Trophoblast cell (in vitro differentiated cells and primary cell): ENCODE measurements around the gene RNLS.

ENCODE experiments used
- DNase-seq, 2 donors: peaks; one replicate each; pipeline ENCODE4 v3.0.0-alpha.2; 2016
- H2AFZ ChIP-seq: 2 replicates; pipeline ENCODE4 v1.6.1; 2013; ENCODE audit warnings: low read length, moderate library complexity, mild to moderate bottlenecking; ENCODE audit not compliant: insufficient read depth, poor library complexity
- H2AK5ac ChIP-seq: 2 replicates; pipeline ENCODE4 v1.6.1; 2013; ENCODE audit warnings: mild to moderate bottlenecking, low read length
- H2BK120ac ChIP-seq: 2 replicates; pipeline ENCODE4 v1.6.1; 2013; ENCODE audit warnings: low read length, mild to moderate bottlenecking, moderate library complexity; ENCODE audit not compliant: insufficient read depth, poor library complexity
- H2BK12ac ChIP-seq: 2 replicates; pipeline ENCODE4 v1.6.1; 2013; ENCODE audit warnings: mild to moderate bottlenecking, low read length, moderate library complexity
- H2BK5ac ChIP-seq: 2 replicates; pipeline ENCODE4 v1.6.1; 2013; ENCODE audit warnings: low read length, low read depth, moderate library complexity, mild to moderate bottlenecking; ENCODE audit not compliant: poor library complexity
- H3K14ac ChIP-seq: 2 replicates; pipeline ENCODE4 v1.6.1; 2013; ENCODE audit warnings: mild to moderate bottlenecking, low read length
- H3K18ac ChIP-seq: 2 replicates; pipeline ENCODE4 v1.6.1; 2013; ENCODE audit warnings: mild to moderate bottlenecking, low read length
- H3K23ac ChIP-seq: 2 replicates; pipeline ENCODE4 v1.6.1; 2013; ENCODE audit warnings: low read length
- H3K27ac ChIP-seq: 2 replicates; pipeline ENCODE4 v1.5.1; 2013; ENCODE audit warnings: low read depth, mild to moderate bottlenecking, inconsistent platforms, low read length, moderate library complexity
- H3K27me3 ChIP-seq: 2 replicates; pipeline ENCODE4 v1.6.1; 2013; ENCODE audit warnings: inconsistent platforms, mild to moderate bottlenecking, low read length, moderate library complexity; ENCODE audit not compliant: insufficient read depth
- H3K36me3 ChIP-seq, 2 experiments: 1 replicate in 1 of 2; 2 replicates in 1 of 2; pipeline ENCODE4 v1.6.1; 2013; ENCODE audit warnings: low read length in 2 of 2, mild to moderate bottlenecking in 2 of 2, moderate library complexity in 1 of 2; ENCODE audit not compliant: insufficient read depth in 2 of 2, control insufficient read depth in 1 of 2
- H3K4ac ChIP-seq: 2 replicates; pipeline ENCODE4 v1.6.1; 2013; ENCODE audit warnings: low read depth, mild to moderate bottlenecking, low read length, moderate library complexity
- H3K4me1 ChIP-seq, 2 experiments: 1 replicate in 1 of 2; 2 replicates in 1 of 2; pipeline ENCODE4 v1.6.1; 2013; ENCODE audit warnings: low read length in 2 of 2, mild to moderate bottlenecking in 2 of 2, moderate library complexity in 1 of 2; ENCODE audit not compliant: insufficient read depth in 2 of 2, control insufficient read depth in 1 of 2
- H3K4me2 ChIP-seq: 2 replicates; pipeline ENCODE4 v1.6.1; 2013; ENCODE audit warnings: inconsistent platforms, mild to moderate bottlenecking, low read length, moderate library complexity
- H3K4me3 ChIP-seq: 2 replicates; pipeline ENCODE4 v1.5.1; 2013; ENCODE audit warnings: mild to moderate bottlenecking, low read depth, low read length, inconsistent platforms
- H3K79me1 ChIP-seq: one replicate; pipeline ENCODE4 v1.6.1; 2013; ENCODE audit warnings: low read length
- H3K79me2 ChIP-seq: 2 replicates; pipeline ENCODE4 v1.6.1; 2013; ENCODE audit warnings: low read length, mild to moderate bottlenecking; ENCODE audit not compliant: control insufficient read depth, insufficient read depth, poor library complexity
- H3K9ac ChIP-seq: 2 replicates; pipeline ENCODE4 v1.6.1; 2013; ENCODE audit warnings: mild to moderate bottlenecking, low read length
- H3K9me3 ChIP-seq: 2 replicates; pipeline ENCODE4 v1.6.1; 2013; ENCODE audit warnings: low read depth, mild to moderate bottlenecking, control low read depth, inconsistent platforms, low read length; ENCODE audit not compliant: insufficient read depth
- H4K12ac ChIP-seq: 2 replicates; pipeline ENCODE4 v1.6.1; 2013; ENCODE audit warnings: low read depth, mild to moderate bottlenecking, low read length, moderate library complexity
- H4K8ac ChIP-seq: 2 replicates; pipeline ENCODE4 v1.6.1; 2013; ENCODE audit warnings: low read depth, mild to moderate bottlenecking, low read length, moderate library complexity
- H4K91ac ChIP-seq: one replicate; pipeline ENCODE4 v1.6.1; 2013; ENCODE audit warnings: low read depth, mild to moderate bottlenecking, low read length, moderate library complexity
- WGBS: extraction: QIAGEN DNeasy Blood & Tissue Kit; methylation state at CpG from one replicate; pipeline ENCODE4 v1.1.7; 2013; ENCODE audit warnings: missing lambda C conversion rate; ENCODE audit not compliant: insufficient read length, insufficient coverage; ENCODE audit errors: extremely low coverage; 5-methylcytosine and 5-hydroxymethylcytosine counted together

RNLS gene

GRCh38 chr10:88318803-88319202, 264.3 kb downstream of the RNLS start:
- H3K79me1 ChIP-seq = no peaks in the 10 kb centered on the region
- H3K36me3 ChIP-seq = no peaks in the 10 kb centered on the region
- WGBS = no CpG with 5 or more reads among the region's 2 CpGs
- H2AK5ac ChIP-seq = no peak overlapping the region
- no peak overlapping the region for H4K12ac ChIP-seq
- no peak overlapping the region for H2BK5ac ChIP-seq
- no peak overlapping the region for H3K27ac ChIP-seq
- DNase-seq = no peak
- H3K23ac ChIP-seq = no peak overlapping the region
- H3K4me1 ChIP-seq = peaks cover 0 to 3% of the 10 kb centered on the region in 2 experiments
- H3K18ac ChIP-seq = no peak overlapping the region
- H3K27me3 ChIP-seq = no peaks in the 10 kb centered on the region
- H2AFZ ChIP-seq = no peak overlapping the region
- no peak overlapping the region for H4K91ac ChIP-seq
- no peak overlapping the region for H2BK12ac ChIP-seq
- H3K14ac ChIP-seq = no peak overlapping the region
- no peak overlapping the region for H3K4me2 ChIP-seq
- H3K79me2 ChIP-seq = no peaks in the 10 kb centered on the region
- no peak overlapping the region for H3K4ac ChIP-seq
- no peak overlapping the region for H3K9ac ChIP-seq
- H3K9me3 ChIP-seq = peaks cover 4% of the 10 kb centered on the region
- H2BK120ac ChIP-seq = no peak overlapping the region
- no peak overlapping the region for H4K8ac ChIP-seq
- H3K4me3 ChIP-seq = no peak overlapping the region

- Histone ChIP-seq H2BK12ac (no peak overlapping the region), H3K4me3 (no peak overlapping the region), H2BK120ac (no peak overlapping the region), H4K8ac (no peak overlapping the region), H4K12ac (no peak overlapping the region), H3K36me3 (no peaks in the 10 kb centered on the region), H3K79me2 (no peaks in the 10 kb centered on the region), H4K91ac (no peak overlapping the region), H3K23ac (no peak overlapping the region), H3K79me1 (no peaks in the 10 kb centered on the region), H3K18ac (no peak overlapping the region), H3K9me3 (peaks cover 4% of the 10 kb centered on the region), H3K9ac (no peak overlapping the region), H3K4me1 (peaks cover 0 to 3% of the 10 kb centered on the region in 2 experiments), H2AFZ (no peak overlapping the region), H3K27ac (no peak overlapping the region), H2AK5ac (no peak overlapping the region), H3K27me3 (no peaks in the 10 kb centered on the region), H3K4ac (no peak overlapping the region), H3K14ac (no peak overlapping the region), H2BK5ac (no peak overlapping the region), H3K4me2 (no peak overlapping the region)
- no peak for DNase-seq
Measured at GRCh38 chr10:88317099-88317498, 266.0 kb downstream of the RNLS start.

- no peak overlapping the region for H3K14ac ChIP-seq
- H2AFZ ChIP-seq = no peak overlapping the region
- no peak overlapping the region for H2BK120ac ChIP-seq
- no peak overlapping the region for H3K23ac ChIP-seq
- no peak overlapping the region for H3K4ac ChIP-seq
- no peak overlapping the region for H2BK12ac ChIP-seq
- no peak overlapping the region for H4K91ac ChIP-seq
- no peak overlapping the region for H3K18ac ChIP-seq
- H3K9me3 ChIP-seq = peaks cover 4% of the 10 kb centered on the region
- no peak overlapping the region for H4K12ac ChIP-seq
- no peak overlapping the region for H4K8ac ChIP-seq
- WGBS = no CpG with 5 or more reads among the region's 4 CpGs
- H3K9ac ChIP-seq = no peak overlapping the region
- no peaks in the 10 kb centered on the region for H3K79me2 ChIP-seq
- DNase-seq = no peak
- no peak overlapping the region for H3K27ac ChIP-seq
- H3K27me3 ChIP-seq = no peaks in the 10 kb centered on the region
- H2BK5ac ChIP-seq = no peak overlapping the region
- no peak overlapping the region for H3K4me2 ChIP-seq
- no peaks in the 10 kb centered on the region for H3K79me1 ChIP-seq
- no peak overlapping the region for H3K4me3 ChIP-seq
- peaks cover 0 to 3% of the 10 kb centered on the region in 2 experiments for H3K4me1 ChIP-seq
- H3K36me3 ChIP-seq = no peaks in the 10 kb centered on the region
- no peak overlapping the region for H2AK5ac ChIP-seq
Measured at GRCh38 chr10:88316292-88316861, 266.7 kb downstream of the RNLS start.

- Histone ChIP-seq H2BK12ac (no peak overlapping the region), H4K8ac (no peak overlapping the region), H3K9ac (no peak overlapping the region), H2AFZ (no peak overlapping the region), H2BK120ac (no peak overlapping the region), H3K23ac (no peak overlapping the region), H3K4ac (no peak overlapping the region), H2BK5ac (no peak overlapping the region), H3K27me3 (no peaks in the 10 kb centered on the region), H3K14ac (no peak overlapping the region), H3K79me1 (no peaks in the 10 kb centered on the region), H4K12ac (no peak overlapping the region), H3K79me2 (no peaks in the 10 kb centered on the region), H3K4me3 (no peak overlapping the region), H4K91ac (no peak overlapping the region), H3K36me3 (no peaks in the 10 kb centered on the region), H3K4me1 (peaks cover 0 to 3% of the 10 kb centered on the region in 2 experiments), H2AK5ac (no peak overlapping the region), H3K27ac (no peak overlapping the region), H3K18ac (no peak overlapping the region), H3K4me2 (no peak overlapping the region), H3K9me3 (peaks cover 4% of the 10 kb centered on the region)
- WGBS = no CpG with 5 or more reads among the region's 3 CpGs
- DNase-seq = no peak
Measured at GRCh38 chr10:88315755-88316154, 267.4 kb downstream of the RNLS start.
